ENCODE data around the gene MCM9. TPM values are rescaled to one million over a fixed set of nuclear protein-coding genes. Genes with fewer than 3 reads are reported as not detected.

Gene MCM9
- total RNA-seq, 4 donors from 2014 or later, result 17.3 to 38.8 (median 23.0) TPM

DNA sequence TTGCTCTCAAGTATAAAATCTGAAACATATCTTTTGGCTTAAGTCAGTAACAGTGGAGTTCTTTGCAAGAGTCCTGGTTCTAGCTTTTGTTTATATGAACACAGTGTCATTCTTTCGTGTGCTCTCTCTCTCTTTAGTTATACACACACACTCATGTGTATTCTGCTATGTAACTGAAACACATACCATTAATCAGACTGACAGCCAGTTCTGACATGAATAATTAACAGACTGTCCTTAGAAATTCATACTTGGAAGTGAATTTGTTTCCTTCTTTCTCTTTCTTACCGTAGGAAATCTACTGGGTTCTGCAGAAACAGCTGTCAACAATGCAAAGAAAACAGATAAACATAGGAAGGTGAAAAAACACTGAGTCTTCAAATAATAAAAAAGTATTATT is 2.5 kb downstream of the MCM9 start:
- Histone ChIP-seq H3K27me3 (no peaks in the 10 kb centered on the region), H3K27ac (no peak overlapping the region), H3K9me3 (no peaks in the 10 kb centered on the region), H3K4me3 (no peak overlapping the region), H3K4me1 (peaks cover 0 to 7% (median 0%) of the 10 kb centered on the region in 4 donors), H3K36me3 (peaks cover 0 to 24% (median 0%) of the 10 kb centered on the region in 3 donors)
- TF ChIP-seq, protein P1, sequence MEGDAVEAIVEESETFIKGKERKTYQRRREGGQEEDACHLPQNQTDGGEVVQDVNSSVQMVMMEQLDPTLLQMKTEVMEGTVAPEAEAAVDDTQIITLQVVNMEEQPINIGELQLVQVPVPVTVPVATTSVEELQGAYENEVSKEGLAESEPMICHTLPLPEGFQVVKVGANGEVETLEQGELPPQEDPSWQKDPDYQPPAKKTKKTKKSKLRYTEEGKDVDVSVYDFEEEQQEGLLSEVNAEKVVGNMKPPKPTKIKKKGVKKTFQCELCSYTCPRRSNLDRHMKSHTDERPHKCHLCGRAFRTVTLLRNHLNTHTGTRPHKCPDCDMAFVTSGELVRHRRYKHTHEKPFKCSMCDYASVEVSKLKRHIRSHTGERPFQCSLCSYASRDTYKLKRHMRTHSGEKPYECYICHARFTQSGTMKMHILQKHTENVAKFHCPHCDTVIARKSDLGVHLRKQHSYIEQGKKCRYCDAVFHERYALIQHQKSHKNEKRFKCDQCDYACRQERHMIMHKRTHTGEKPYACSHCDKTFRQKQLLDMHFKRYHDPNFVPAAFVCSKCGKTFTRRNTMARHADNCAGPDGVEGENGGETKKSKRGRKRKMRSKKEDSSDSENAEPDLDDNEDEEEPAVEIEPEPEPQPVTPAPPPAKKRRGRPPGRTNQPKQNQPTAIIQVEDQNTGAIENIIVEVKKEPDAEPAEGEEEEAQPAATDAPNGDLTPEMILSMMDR (IDR thresholded peaks at IDR 0.05), result no peak
- TF ChIP-seq POLR2A (IDR thresholded peaks at IDR 0.05), result no peak
- DNase-seq, result no peak

DNA sequence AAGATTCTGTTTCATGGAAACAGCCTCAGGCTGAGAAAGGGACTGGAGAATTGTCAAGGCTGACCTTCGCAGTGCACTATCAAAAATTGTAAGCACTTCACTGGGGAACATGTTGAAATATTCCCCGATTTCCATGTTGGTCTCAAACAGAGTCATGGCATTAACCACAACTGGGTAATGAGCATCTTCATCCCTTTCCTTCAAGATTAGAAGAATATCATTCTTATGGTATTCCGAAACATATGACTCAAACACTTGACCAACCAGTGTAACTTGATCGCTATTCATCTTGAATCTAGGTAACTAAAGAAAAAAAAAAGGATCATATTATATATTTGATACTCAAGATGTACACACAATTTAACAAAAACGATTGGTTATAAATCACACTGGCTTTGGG is 3.5 kb downstream of the MCM9 start:
- peaks cover 0 to 24% (median 0%) of the 10 kb centered on the region in 3 donors for H3K36me3 ChIP-seq
- peaks cover 0 to 7% (median 0%) of the 10 kb centered on the region in 4 donors for H3K4me1 ChIP-seq
- TF ChIP-seq, protein P1 (IDR thresholded peaks at IDR 0.05), result no peak
- TF ChIP-seq POLR2A (IDR thresholded peaks at IDR 0.05), result no peak
- no peaks in the 10 kb centered on the region for H3K27me3 ChIP-seq
- H3K4me3 ChIP-seq, result no peak overlapping the region
- no peak for DNase-seq
- no peak overlapping the region for H3K27ac ChIP-seq
- H3K9me3 ChIP-seq, result no peaks in the 10 kb centered on the region

DNA sequence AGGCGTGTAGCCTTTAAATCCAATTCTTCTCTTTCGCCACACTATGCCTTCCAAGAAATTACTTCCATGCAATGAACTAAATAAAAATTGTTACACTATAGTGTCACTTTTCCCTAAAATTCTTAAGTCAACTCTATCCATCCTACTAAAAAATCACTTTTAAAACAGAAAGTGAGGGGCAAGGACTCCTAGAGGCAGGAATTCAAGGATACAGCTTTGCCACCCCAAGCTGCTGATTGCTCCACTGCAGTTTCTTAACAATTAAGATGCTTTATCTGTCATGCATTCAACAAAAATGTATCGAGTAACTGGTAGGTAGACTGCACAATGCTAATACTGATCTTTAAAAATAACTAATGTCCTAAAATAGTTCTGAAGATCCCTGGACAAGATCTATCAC is 4.3 kb downstream of the MCM9 start:
- TF ChIP-seq, protein P1 (IDR thresholded peaks at IDR 0.05), result no peak
- no peak for TF ChIP-seq POLR2A (IDR thresholded peaks at IDR 0.05)
- Histone ChIP-seq H3K27me3 (no peaks in the 10 kb centered on the region), H3K27ac (no peak overlapping the region), H3K36me3 (peaks cover 0 to 24% (median 0%) of the 10 kb centered on the region in 3 donors), H3K4me3 (no peak overlapping the region), H3K4me1 (peaks cover 0 to 7% (median 0%) of the 10 kb centered on the region in 4 donors), H3K9me3 (no peaks in the 10 kb centered on the region)
- DNase-seq, result no peak

DNA sequence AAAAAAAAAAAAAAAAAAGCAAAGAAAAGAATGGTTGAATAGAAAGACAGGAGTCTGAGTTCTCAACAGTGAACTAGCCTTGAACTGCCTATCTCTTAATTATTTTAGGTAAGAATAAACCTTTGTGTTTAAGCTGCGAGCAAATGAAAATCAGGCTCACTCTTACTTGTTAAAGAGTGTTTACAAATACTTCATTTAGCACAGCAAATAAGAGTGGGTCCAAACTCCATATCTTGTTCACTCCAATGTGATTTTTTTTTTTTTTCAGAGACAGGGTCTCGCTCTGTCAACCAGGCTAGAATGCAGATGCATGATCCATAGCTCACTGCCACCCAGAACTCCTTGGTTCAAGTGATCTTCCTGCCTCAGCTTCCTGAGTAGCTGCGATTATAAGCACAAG is 11.9 kb downstream of the MCM9 start:
- Histone ChIP-seq H3K27me3 (no peaks in the 10 kb centered on the region), H3K4me1 (no peaks in the 10 kb centered on the region), H3K27ac (no peak overlapping the region), H3K36me3 (peaks cover 0 to 63% (median 0%) of the 10 kb centered on the region in 3 donors), H3K9me3 (no peaks in the 10 kb centered on the region), H3K4me3 (no peak overlapping the region)
- TF ChIP-seq POLR2A (IDR thresholded peaks at IDR 0.05), result no peak
- TF ChIP-seq, protein P1 (IDR thresholded peaks at IDR 0.05), result no peak
- no peak for DNase-seq

DNA sequence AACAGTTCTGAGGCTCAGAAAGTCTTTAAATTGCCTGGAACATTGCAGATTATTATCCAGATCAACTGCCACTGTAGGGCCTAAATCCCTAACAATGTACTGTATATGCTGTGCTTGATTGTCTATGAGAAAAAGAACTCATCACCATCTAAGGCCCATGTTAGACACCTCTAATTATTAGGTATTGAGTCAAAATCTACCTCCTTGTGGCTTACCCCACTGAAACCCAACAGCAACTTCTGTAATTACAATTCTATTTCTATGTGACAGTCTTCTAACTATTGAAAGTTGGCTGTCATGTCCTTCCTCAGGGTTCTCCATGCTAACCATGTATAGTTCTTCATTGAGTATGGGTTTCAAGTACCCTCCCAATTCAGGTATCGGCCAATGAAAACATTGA is 13.9 kb downstream of the MCM9 start:
- TF ChIP-seq, protein P1 (IDR thresholded peaks at IDR 0.05), result no peak
- no peak for TF ChIP-seq POLR2A (IDR thresholded peaks at IDR 0.05)
- DNase-seq, result no peak
- H3K4me1 ChIP-seq, result no peaks in the 10 kb centered on the region
- H3K36me3 ChIP-seq, result peaks cover 0 to 66% (median 0%) of the 10 kb centered on the region in 3 donors
- no peaks in the 10 kb centered on the region for H3K9me3 ChIP-seq
- no peaks in the 10 kb centered on the region for H3K27me3 ChIP-seq
- H3K4me3 ChIP-seq, result no peak overlapping the region
- no peak overlapping the region for H3K27ac ChIP-seq

DNA sequence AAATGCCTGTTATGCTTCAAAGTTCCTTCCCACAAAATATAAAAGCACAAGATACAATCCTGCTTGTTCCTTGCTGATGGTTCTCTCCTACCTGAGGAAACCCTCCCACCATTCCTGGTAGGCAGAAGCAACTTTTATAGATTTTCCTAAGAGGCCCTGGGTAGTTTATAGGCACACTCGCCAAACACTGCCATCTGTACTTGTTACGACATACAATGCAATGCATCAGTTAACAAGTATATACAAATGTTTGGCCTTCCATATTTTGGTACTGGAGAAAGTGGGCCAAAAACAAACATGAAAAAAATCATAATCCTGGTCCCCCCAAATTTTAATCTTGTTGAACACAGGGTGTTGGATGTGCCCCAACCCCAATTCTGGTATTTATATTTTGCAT is 16.6 kb downstream of the MCM9 start:
- DNase-seq, result no peak
- Histone ChIP-seq H3K4me1 (no peaks in the 10 kb centered on the region), H3K4me3 (no peak overlapping the region), H3K27ac (no peak overlapping the region), H3K27me3 (no peaks in the 10 kb centered on the region), H3K36me3 (peaks cover 0 to 76% (median 0%) of the 10 kb centered on the region in 3 donors), H3K9me3 (no peaks in the 10 kb centered on the region)
- TF ChIP-seq, protein P1 (IDR thresholded peaks at IDR 0.05), result no peak
- no peak for TF ChIP-seq POLR2A (IDR thresholded peaks at IDR 0.05)

Data from Peyer's patch (tissue), 4 donors.